HCT116 (cell line): ENCODE measurements around the gene TFE3.

Experiments used
- ELF1 ChIP-seq: IDR thresholded peaks from 2 replicates; pipeline ENCODE4 v1.6.1; 2012; ENCODE audit warnings: low read depth, borderline replicate concordance
- EZH2 ChIP-seq: fragments of 200-600 bp; sonication (generic); IDR thresholded peaks from 2 replicates; pipeline ENCODE4 v1.6.1; 2017; ENCODE audit warnings: antibody characterized with exemption, mixed run types
- EZH2phosphoT487 ChIP-seq: fragments of 200-600 bp; IDR thresholded peaks from 2 replicates; pipeline ENCODE4 v1.6.1; 2018; ENCODE audit warnings: antibody characterized with exemption, borderline replicate concordance
- FOSL1 ChIP-seq: IDR thresholded peaks from 2 replicates; pipeline ENCODE4 v1.6.1; 2012; ENCODE audit warnings: low read depth
- POLR2A ChIP-seq: IDR thresholded peaks from 2 replicates; pipeline ENCODE4 v1.7.0; 2011; ENCODE audit warnings: borderline replicate concordance; ENCODE audit not compliant: insufficient read depth, insufficient read length; ENCODE audit errors: extremely low read depth
- POLR2AphosphoS5 ChIP-seq: IDR thresholded peaks from 2 replicates; pipeline ENCODE4 v1.6.1; 2011; ENCODE audit warnings: mild to moderate bottlenecking, low read depth, low read length, moderate library complexity
- RAD21 ChIP-seq: IDR thresholded peaks from 2 replicates; pipeline ENCODE4 v1.6.1; 2012; ENCODE audit warnings: low read depth, mild to moderate bottlenecking
- SIN3A ChIP-seq: IDR thresholded peaks from 2 replicates; pipeline ENCODE4 v1.6.1; 2012; ENCODE audit warnings: low read depth
- SP1 ChIP-seq: IDR thresholded peaks from 2 replicates; pipeline ENCODE4 v1.6.1; 2012; ENCODE audit warnings: low read depth
- SRF ChIP-seq: IDR thresholded peaks from 2 replicates; pipeline ENCODE4 v1.6.1; 2012; ENCODE audit warnings: low read depth
- YY1 ChIP-seq: IDR thresholded peaks from 2 replicates; pipeline ENCODE4 v1.6.1; 2011; ENCODE audit warnings: low read length, low read depth, moderate library complexity, mild to moderate bottlenecking; ENCODE audit not compliant: insufficient replicate concordance; ENCODE audit errors: extremely low read depth
- TF ChIP-seq, protein P1 (sequence below), 3 experiments: fragments of 200-600 bp in 1 of 3; sonication (generic) in 1 of 3; IDR thresholded peaks in 2 of 3; conservative IDR thresholded peaks in 1 of 3; 2 replicates each; pipeline ENCODE4 v1.5.1; 2012 to 2017; ENCODE audit warnings: low read depth in 2 of 3, low read length in 2 of 3, antibody characterized with exemption in 1 of 3, borderline replicate concordance in 1 of 3, control low read depth in 1 of 3, mild to moderate bottlenecking in 1 of 3, mixed read lengths in 1 of 3, mixed run types in 1 of 3, moderate library complexity in 1 of 3; ENCODE audit not compliant: insufficient read depth in 1 of 3
- TF ChIP-seq, protein P2 (sequence below): IDR thresholded peaks from 2 replicates; pipeline ENCODE4 v1.6.1; 2012

DNA sequence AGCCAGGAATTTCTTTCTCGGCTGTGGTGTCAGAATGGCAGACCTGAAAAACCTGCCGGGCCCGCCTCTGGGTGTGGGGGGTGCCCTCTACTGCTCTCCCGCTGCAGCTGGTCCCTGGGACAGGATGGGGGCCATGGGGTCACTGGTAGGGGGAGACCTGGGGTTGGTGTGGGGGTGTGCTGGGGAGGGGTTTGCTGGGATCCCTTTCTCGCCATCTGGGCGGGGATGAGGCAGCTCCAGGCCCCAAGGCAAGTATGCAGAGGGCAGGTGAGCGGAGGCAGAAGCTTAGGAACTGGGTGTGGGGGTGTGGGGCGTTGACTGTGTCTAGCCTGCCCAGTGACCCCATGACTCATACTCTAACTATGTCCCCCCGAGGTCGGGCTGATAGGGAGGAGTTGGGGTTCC is 16.5 kb upstream of the TFE3 start:
- TF ChIP-seq, protein P1, sequence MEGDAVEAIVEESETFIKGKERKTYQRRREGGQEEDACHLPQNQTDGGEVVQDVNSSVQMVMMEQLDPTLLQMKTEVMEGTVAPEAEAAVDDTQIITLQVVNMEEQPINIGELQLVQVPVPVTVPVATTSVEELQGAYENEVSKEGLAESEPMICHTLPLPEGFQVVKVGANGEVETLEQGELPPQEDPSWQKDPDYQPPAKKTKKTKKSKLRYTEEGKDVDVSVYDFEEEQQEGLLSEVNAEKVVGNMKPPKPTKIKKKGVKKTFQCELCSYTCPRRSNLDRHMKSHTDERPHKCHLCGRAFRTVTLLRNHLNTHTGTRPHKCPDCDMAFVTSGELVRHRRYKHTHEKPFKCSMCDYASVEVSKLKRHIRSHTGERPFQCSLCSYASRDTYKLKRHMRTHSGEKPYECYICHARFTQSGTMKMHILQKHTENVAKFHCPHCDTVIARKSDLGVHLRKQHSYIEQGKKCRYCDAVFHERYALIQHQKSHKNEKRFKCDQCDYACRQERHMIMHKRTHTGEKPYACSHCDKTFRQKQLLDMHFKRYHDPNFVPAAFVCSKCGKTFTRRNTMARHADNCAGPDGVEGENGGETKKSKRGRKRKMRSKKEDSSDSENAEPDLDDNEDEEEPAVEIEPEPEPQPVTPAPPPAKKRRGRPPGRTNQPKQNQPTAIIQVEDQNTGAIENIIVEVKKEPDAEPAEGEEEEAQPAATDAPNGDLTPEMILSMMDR (IDR thresholded peaks at IDR 0.05 in 2 of 3, conservative IDR thresholded peaks at IDR 0.05 in 1 of 3; ENCODE audit: borderline replicate concordance in 1 of 3, insufficient read depth in 1 of 3, low read depth in 2 of 3, low read length in 2 of 3), result no peak
- TF ChIP-seq POLR2A (no peak), RAD21 (no peak), EZH2 (no peak), EZH2phosphoT487 (no peak), SP1 (no peak), SIN3A (no peak), ELF1 (no peak), POLR2AphosphoS5 (no peak), SRF (no peak), YY1 (no peak), FOSL1 (no peak)
- TF ChIP-seq, protein P2, sequence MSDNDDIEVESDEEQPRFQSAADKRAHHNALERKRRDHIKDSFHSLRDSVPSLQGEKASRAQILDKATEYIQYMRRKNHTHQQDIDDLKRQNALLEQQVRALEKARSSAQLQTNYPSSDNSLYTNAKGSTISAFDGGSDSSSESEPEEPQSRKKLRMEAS, result no peak
